Upper lobe of right lung (tissue), 1 donor: Measurements from ENCODE around the gene ZNF414. TPM values are rescaled to one million over a fixed set of nuclear protein-coding genes. Genes with fewer than 3 reads are reported as not detected.

Source experiments
- ATAC-seq: fragments of 200-7000 bp; cut with Tn5 transposase; one replicate; pipeline ENCODE4 v1.9.1; 2020; ENCODE audit warnings: mild to moderate bottlenecking, moderate library complexity
- DNase-seq: peaks from one replicate; pipeline ENCODE4 v3.0.0-alpha.2; 2020
- H3K27ac ChIP-seq: fragments of 200-600 bp; one replicate; pipeline ENCODE4 v1.8.0; 2022
- H3K27me3 ChIP-seq: fragments of 200-600 bp; one replicate; pipeline ENCODE4 v1.8.0; 2022; ENCODE audit warnings: mild to moderate bottlenecking
- H3K36me3 ChIP-seq: fragments of 200-600 bp; one replicate; pipeline ENCODE4 v1.8.0; 2022
- H3K4me1 ChIP-seq: fragments of 200-600 bp; one replicate; pipeline ENCODE4 v1.8.0; 2022
- H3K4me3 ChIP-seq: fragments of 200-600 bp; one replicate; pipeline ENCODE4 v1.8.0; 2022; ENCODE audit warnings: mild to moderate bottlenecking
- H3K9me3 ChIP-seq: fragments of 200-600 bp; one replicate; pipeline ENCODE4 v1.8.0; 2022
- CTCF ChIP-seq: fragments of 200-600 bp; IDR thresholded peaks from one replicate; pipeline ENCODE4 v1.8.0; 2022; ENCODE audit warnings: antibody characterized with exemption
- intact Hi-C: fragments of 100-400 bp; cut with DNase I; formaldehyde crosslinking; loops from one replicate; pipeline ENCODE4 v1.11.0; 2022
- total RNA-seq: library from RNA; stranded (reverse); fragmentation: NEBNext Ultra II Directional; extraction: Animal tissue kit (Norgen Biotek cat#: 25700); gene quantifications from one replicate; pipeline ENCODE4 v1.2.1, GENCODE V29; 2021
- donor health status: DM: no; HTN: yes; CAD: no; lungs with severe emphysema.

The ZNF414 gene
- total RNA-seq, 1 donor from 2014 or later, result 23.4 TPM

DNA sequence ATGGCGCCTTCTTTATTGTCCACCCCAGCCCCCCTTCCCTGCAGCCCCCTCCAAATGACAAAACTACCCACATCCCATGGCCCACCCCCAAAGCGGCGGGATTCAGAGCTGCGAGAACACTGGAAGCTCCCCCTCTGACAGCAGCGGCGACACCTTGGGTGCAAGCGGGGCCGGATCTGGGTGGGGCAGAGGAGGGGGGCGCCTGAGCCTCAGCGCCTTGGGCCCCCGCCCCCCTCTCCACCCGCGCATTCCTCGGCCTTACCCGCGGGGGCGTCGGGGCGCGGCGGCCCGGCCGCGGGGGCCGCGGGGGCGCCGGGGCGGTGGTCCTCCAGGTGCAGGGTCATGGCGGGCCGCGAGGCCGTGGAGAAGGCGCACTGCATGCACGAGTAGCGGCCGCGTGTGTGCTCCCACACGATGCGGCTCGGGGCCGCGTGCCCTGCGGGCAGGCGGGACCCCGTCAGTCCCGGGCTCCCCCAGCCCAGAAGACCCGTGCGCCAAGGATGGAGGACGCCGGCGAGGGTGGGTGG lies 3.3 kb downstream of the ZNF414 start:
- Histone ChIP-seq H3K27ac (no peak overlapping the region), H3K4me1 (peaks cover 34% of the 10 kb centered on the region), H3K27me3 (no peaks in the 10 kb centered on the region), H3K9me3 (no peaks in the 10 kb centered on the region), H3K4me3 (no peak overlapping the region), H3K36me3 (no peaks in the 10 kb centered on the region)
- DNase-seq (no peak), ATAC-seq (no peak)
- intact Hi-C loops, result no loop called here
- TF ChIP-seq CTCF, result no peak

DNA sequence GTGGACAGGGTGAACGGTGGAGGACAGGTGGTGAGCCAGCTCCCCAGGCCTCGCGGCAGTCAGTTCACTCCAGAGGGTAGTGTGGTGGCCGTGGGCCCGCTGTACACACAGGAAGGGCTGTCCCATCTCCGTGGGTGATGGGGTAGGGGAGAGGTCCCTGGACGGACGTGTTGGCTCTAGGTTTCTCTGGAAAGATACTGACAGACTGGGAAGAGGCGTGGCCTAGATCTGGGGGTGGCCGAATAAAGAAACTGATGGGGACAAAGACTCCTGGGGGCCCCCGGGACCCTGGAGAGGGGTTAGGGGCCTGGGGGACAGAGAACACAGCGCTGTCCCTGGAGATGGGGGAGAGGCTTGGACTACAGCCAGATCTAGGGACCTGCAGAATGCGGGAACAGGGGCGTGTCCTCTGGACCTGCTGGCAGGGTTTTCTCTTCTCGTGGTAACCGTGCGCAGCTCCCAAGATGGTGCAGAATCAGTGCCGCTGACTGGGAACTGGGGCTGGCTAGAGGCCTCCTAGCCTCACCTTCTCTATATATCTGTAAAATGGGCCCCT lies 7.5 kb downstream of the ZNF414 start:
- Histone ChIP-seq H3K9me3 (no peaks in the 10 kb centered on the region), H3K36me3 (no peaks in the 10 kb centered on the region), H3K4me3 (peak overlapping the region; percentile 62), H3K4me1 (peaks cover 13% of the 10 kb centered on the region), H3K27ac (peak overlapping the region; percentile 34), H3K27me3 (no peaks in the 10 kb centered on the region)
- ATAC-seq, result no peak
- TF ChIP-seq CTCF, result peak; percentile 27
- intact Hi-C loops, result no loop called here
- no peak for DNase-seq

- Histone ChIP-seq H3K27me3 (no peaks in the 10 kb centered on the region), H3K9me3 (no peaks in the 10 kb centered on the region), H3K4me1 (peaks cover 13% of the 10 kb centered on the region), H3K36me3 (no peaks in the 10 kb centered on the region), H3K4me3 (peak overlapping the region; percentile 62), H3K27ac (peak overlapping the region; percentile 34)
- DNase-seq (peak; percentile 92), ATAC-seq (peak; percentile 85)
- intact Hi-C loops, result no loop called here
- peak; percentile 85 for TF ChIP-seq CTCF
Measured at GRCh38 chr19:8505680-8506401, 8.1 kb downstream of the ZNF414 start.

- no peak overlapping the region for H3K4me3 ChIP-seq
- intact Hi-C loops, result no loop called here
Measured at GRCh38 chr19:8504919-8505318, 9.0 kb downstream of the ZNF414 start.

GRCh38 chr19:8504171-8504570 lies 9.8 kb downstream of the ZNF414 start:
- DNase-seq, result no peak
- Histone ChIP-seq H3K4me3 (no peak overlapping the region), H3K27ac (no peak overlapping the region), H3K4me1 (peaks cover 13% of the 10 kb centered on the region), H3K27me3 (no peaks in the 10 kb centered on the region), H3K9me3 (no peaks in the 10 kb centered on the region), H3K36me3 (no peaks in the 10 kb centered on the region)
- ATAC-seq, result no peak
- intact Hi-C loops, result no loop called here
- no peak for TF ChIP-seq CTCF

More at GRCh38 chr19:8504919-8505318, 9.0 kb downstream of the ZNF414 start:
- Histone ChIP-seq H3K27me3 (no peaks in the 10 kb centered on the region), H3K9me3 (no peaks in the 10 kb centered on the region), H3K36me3 (no peaks in the 10 kb centered on the region), H3K4me1 (peaks cover 13% of the 10 kb centered on the region), H3K27ac (no peak overlapping the region)
- ATAC-seq (no peak), DNase-seq (no peak)
- TF ChIP-seq CTCF, result no peak
